Measurements from ENCODE around the gene CREB3L2.

The CREB3L2 gene

DNA sequence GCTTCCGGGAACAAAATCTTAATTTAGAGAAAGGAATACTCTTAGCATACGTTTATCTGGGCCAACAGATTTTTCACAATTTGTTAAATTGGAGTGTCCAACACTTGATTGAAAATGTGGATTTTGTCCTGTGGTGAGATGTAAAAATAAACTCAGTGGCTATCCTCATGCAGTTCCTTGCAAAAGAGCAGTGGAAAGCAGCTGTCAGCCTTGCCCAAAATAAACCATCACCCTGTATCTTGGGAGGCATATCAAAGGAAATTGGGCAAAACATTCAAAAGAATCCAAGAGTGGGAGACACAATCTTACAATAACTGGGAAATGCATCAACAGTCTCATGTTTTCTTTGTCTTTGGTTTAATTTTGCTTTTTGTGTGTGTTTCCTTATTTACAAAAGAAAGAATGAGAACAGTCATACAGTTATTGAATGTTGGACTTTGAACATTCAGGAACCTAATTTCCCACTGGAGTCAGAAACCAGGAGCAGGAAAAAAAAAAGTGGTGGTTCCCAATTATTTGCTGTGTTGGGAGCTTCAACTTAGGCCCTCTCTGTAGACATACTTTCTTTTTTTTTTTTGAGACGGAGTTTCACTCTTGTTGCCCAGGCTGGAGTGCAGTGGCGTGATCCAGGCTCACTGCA, 110.8 kb downstream of the CREB3L2 start:
- no peaks in the 10 kb centered on the region for H3K9me3 ChIP-seq (ENCODE audit: insufficient read depth, low read length)
- H3K9ac ChIP-seq (ENCODE audit: low read length) = no peak overlapping the region
- TF ChIP-seq EZH2phosphoT487 (conservative IDR thresholded peaks at IDR 0.05; ENCODE audit: low read length) = no peak
- TF ChIP-seq, protein P1, sequence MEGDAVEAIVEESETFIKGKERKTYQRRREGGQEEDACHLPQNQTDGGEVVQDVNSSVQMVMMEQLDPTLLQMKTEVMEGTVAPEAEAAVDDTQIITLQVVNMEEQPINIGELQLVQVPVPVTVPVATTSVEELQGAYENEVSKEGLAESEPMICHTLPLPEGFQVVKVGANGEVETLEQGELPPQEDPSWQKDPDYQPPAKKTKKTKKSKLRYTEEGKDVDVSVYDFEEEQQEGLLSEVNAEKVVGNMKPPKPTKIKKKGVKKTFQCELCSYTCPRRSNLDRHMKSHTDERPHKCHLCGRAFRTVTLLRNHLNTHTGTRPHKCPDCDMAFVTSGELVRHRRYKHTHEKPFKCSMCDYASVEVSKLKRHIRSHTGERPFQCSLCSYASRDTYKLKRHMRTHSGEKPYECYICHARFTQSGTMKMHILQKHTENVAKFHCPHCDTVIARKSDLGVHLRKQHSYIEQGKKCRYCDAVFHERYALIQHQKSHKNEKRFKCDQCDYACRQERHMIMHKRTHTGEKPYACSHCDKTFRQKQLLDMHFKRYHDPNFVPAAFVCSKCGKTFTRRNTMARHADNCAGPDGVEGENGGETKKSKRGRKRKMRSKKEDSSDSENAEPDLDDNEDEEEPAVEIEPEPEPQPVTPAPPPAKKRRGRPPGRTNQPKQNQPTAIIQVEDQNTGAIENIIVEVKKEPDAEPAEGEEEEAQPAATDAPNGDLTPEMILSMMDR (IDR thresholded peaks at IDR 0.05; ENCODE audit: insufficient read depth, low read length, poor library complexity, severe bottlenecking) = no peak
- H3K27ac ChIP-seq (ENCODE audit: low read depth, low read length) = no peak overlapping the region
- no peak overlapping the region for H3K4me2 ChIP-seq (ENCODE audit: low read depth, low read length, poor library complexity, severe bottlenecking)
- no peaks in the 10 kb centered on the region for H3K27me3 ChIP-seq (ENCODE audit: low read length)
- no peak overlapping the region for H3K4me3 ChIP-seq (ENCODE audit: insufficient read depth, low read length, poor library complexity, severe bottlenecking)
- no peaks in the 10 kb centered on the region for H3K36me3 ChIP-seq (ENCODE audit: low read length)
- no peaks in the 10 kb centered on the region for H3K79me2 ChIP-seq (ENCODE audit: insufficient read depth, low read length)
- no peaks in the 10 kb centered on the region for H3K9me2 ChIP-seq (replicated peaks; ENCODE audit: insufficient read depth, low read length)
- no peak overlapping the region for H2AFZ ChIP-seq (ENCODE audit: low read depth, low read length, severe bottlenecking)
- H3F3A ChIP-seq (ENCODE audit: insufficient read depth) = no peaks in the 10 kb centered on the region
- no peaks in the 10 kb centered on the region for H4K20me1 ChIP-seq (ENCODE audit: low read depth, low read length)

DNA sequence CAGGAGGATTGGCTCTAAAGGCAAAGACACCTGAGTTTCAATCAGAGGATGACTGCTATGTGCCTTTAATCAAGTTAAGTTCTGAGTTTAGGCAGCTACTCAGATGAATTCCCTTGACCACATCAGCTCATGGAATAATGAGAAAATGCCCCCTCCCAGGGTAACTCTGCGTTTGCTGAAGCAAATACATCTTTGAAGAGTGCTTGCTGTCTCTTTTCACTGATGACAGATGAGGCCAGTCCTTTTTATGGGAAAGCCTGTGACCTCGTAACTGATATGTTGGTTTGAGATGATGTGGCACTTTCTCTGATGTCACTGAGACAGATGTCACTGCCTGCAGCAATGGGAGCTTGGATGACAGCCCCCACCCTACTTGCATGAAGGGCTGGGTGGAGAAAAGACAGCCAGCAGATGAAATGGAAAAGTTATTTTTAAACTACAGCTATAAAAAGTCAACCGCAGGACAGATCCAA, 111.4 kb downstream of the CREB3L2 start:
- Histone ChIP-seq H3K27ac (ENCODE audit: low read depth, low read length) (no peak overlapping the region), H3K79me2 (ENCODE audit: insufficient read depth, low read length) (no peaks in the 10 kb centered on the region), H2AFZ (ENCODE audit: low read depth, low read length, severe bottlenecking) (no peak overlapping the region), H4K20me1 (ENCODE audit: low read depth, low read length) (no peaks in the 10 kb centered on the region), H3F3A (ENCODE audit: insufficient read depth) (no peaks in the 10 kb centered on the region), H3K9me3 (ENCODE audit: insufficient read depth, low read length) (no peaks in the 10 kb centered on the region), H3K4me3 (ENCODE audit: insufficient read depth, low read length, poor library complexity, severe bottlenecking) (no peak overlapping the region), H3K4me2 (ENCODE audit: low read depth, low read length, poor library complexity, severe bottlenecking) (no peak overlapping the region), H3K9me2 (replicated peaks; ENCODE audit: insufficient read depth, low read length) (no peaks in the 10 kb centered on the region), H3K36me3 (ENCODE audit: low read length) (no peaks in the 10 kb centered on the region), H3K9ac (ENCODE audit: low read length) (no peak overlapping the region), H3K27me3 (ENCODE audit: low read length) (no peaks in the 10 kb centered on the region)
- TF ChIP-seq EZH2phosphoT487 (conservative IDR thresholded peaks at IDR 0.05; ENCODE audit: low read length) = no peak
- TF ChIP-seq, protein P1 (IDR thresholded peaks at IDR 0.05; ENCODE audit: insufficient read depth, low read length, poor library complexity, severe bottlenecking) = no peak

DNA sequence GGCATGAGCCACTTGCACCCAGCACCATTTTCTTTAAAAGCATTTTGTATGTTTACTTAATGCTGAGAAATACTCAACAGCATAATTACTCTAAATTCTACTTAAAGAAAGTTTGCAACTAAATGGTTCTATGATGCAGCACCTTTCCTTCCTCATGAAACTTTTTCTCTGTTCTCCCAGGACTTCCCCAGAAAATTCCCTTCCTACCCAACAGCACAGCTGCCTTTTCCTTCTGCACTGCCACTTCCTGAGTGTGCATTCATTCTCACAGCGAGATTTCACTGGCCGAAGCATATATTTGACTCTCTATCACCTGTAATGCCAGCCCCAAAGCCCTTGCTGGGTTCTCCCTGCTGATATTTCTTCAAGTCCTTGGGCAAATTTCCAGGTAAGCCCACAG, 113.6 kb downstream of the CREB3L2 start:
- no peaks in the 10 kb centered on the region for H3K9me2 ChIP-seq (replicated peaks; ENCODE audit: insufficient read depth, low read length)
- TF ChIP-seq, protein P1 (IDR thresholded peaks at IDR 0.05; ENCODE audit: insufficient read depth, low read length, poor library complexity, severe bottlenecking) = no peak
- no peak for TF ChIP-seq EZH2phosphoT487 (conservative IDR thresholded peaks at IDR 0.05; ENCODE audit: low read length)
- no peaks in the 10 kb centered on the region for H4K20me1 ChIP-seq (ENCODE audit: low read depth, low read length)
- H3K27me3 ChIP-seq (ENCODE audit: low read length) = no peaks in the 10 kb centered on the region
- H3K4me3 ChIP-seq (ENCODE audit: insufficient read depth, low read length, poor library complexity, severe bottlenecking) = no peak overlapping the region
- H3K4me2 ChIP-seq (ENCODE audit: low read depth, low read length, poor library complexity, severe bottlenecking) = no peak overlapping the region
- no peak overlapping the region for H3K9ac ChIP-seq (ENCODE audit: low read length)
- no peaks in the 10 kb centered on the region for H3F3A ChIP-seq (ENCODE audit: insufficient read depth)
- no peaks in the 10 kb centered on the region for H3K9me3 ChIP-seq (ENCODE audit: insufficient read depth, low read length)
- no peaks in the 10 kb centered on the region for H3K79me2 ChIP-seq (ENCODE audit: insufficient read depth, low read length)
- no peaks in the 10 kb centered on the region for H3K36me3 ChIP-seq (ENCODE audit: low read length)
- H2AFZ ChIP-seq (ENCODE audit: low read depth, low read length, severe bottlenecking) = no peak overlapping the region
- no peak overlapping the region for H3K27ac ChIP-seq (ENCODE audit: low read depth, low read length)

All from SU-DHL-6 (cell line).